ENCODE measurements around the gene SLC11A1.

The SLC11A1 gene

GRCh38 chr2:218343591-218343990 is 38.5 kb upstream of the SLC11A1 start:
- TF ChIP-seq, protein P1, sequence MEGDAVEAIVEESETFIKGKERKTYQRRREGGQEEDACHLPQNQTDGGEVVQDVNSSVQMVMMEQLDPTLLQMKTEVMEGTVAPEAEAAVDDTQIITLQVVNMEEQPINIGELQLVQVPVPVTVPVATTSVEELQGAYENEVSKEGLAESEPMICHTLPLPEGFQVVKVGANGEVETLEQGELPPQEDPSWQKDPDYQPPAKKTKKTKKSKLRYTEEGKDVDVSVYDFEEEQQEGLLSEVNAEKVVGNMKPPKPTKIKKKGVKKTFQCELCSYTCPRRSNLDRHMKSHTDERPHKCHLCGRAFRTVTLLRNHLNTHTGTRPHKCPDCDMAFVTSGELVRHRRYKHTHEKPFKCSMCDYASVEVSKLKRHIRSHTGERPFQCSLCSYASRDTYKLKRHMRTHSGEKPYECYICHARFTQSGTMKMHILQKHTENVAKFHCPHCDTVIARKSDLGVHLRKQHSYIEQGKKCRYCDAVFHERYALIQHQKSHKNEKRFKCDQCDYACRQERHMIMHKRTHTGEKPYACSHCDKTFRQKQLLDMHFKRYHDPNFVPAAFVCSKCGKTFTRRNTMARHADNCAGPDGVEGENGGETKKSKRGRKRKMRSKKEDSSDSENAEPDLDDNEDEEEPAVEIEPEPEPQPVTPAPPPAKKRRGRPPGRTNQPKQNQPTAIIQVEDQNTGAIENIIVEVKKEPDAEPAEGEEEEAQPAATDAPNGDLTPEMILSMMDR (conservative IDR thresholded peaks at IDR 0.05) = no peak
- H3K27ac ChIP-seq = no peak overlapping the region

DNA sequence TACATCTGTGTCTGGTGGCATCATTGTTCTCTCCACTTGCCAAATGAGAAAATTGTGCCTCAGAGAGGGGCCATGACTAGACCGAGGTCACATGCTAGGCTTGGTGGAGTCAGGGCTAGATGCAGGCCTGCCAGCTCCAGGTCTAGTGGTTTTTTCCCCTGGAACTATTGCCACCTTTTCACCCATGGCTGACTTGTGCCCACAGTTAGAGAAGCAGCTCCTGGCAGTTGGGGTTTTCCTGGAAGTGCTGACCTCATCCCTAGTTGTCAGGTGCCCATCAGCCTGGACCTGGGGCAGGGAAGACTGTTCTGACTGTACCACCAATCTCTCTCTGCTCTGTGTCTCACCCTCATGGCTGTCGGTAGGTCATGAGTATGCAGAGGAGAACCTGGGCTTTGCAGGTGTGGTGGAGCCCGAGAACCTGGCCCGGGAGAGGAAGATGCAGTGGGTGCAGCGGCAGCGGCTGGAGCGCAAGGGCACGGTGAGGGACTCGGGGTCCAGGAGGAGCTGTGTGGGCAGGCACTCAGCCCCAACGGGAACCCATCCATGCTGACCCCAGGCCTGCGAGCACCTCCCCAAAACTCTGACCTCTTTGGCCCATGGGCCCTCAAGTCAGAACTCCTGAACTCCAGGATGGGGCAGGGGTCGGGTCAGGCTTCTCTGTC is 37.9 kb upstream of the SLC11A1 start:
- H3K27ac ChIP-seq = no peak overlapping the region
- TF ChIP-seq, protein P1 (conservative IDR thresholded peaks at IDR 0.05) = no peak

DNA sequence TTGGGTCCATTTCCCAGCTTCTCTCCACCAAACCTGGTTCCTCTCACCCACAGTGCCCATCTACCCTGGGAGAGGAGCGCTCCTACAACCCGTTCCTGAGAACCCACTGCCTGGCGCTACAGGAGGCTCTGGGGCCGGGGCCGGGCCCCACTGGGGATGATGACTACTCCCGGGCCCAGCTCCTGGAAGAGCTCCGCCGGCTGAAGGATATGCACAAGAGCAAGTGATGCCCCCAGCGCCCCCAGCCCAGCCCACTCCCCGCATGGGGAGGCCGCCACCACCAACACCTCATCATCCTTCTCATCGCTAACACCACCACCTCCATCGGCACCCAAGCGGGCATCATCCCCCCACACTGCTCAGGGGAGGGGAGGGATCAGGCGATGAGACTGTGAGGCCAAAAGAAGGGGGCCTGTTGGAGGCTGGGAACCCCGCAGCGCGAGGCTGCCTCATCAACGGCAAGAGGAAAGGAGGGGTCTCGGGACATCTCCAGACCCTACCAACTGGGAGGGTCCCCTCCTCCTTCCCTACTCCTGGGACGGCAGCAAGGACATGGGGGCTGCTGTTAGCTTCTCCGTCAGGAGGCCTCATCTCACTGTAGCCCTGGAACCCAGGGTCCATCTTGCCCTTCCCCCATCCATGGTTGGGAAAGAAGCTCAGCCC is 37.2 kb upstream of the SLC11A1 start:
- TF ChIP-seq, protein P1 (conservative IDR thresholded peaks at IDR 0.05) = no peak
- no peak overlapping the region for H3K27ac ChIP-seq

- 0 out of 2 replicates have a peak overlapping the region, but pooled peaks have one; percentile 9 for H3K27ac ChIP-seq
- TF ChIP-seq, protein P1 (conservative IDR thresholded peaks at IDR 0.05) = no peak
Observed at GRCh38 chr2:218345491-218346236, 36.4 kb upstream of the SLC11A1 start.

DNA sequence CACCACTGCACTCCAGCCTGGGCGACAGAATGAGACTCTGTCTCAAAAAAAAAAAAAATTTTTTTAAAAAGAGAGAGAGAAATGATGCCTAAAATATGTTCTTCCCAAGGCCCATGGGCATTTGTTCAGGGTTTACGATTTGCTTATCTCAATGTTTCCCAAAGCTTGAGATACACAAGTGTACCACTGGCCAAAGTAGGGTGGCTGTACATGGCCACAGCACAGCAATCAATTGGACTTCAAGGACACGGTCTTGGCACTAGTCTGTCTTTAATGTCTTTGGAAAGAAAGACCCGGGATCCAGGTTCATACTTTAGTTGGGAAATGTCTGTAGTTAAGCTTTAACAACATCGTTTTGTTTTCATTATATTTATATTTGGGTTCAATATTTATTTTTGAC is 34.9 kb upstream of the SLC11A1 start:
- H3K27ac ChIP-seq = no peak overlapping the region
- TF ChIP-seq, protein P1 (conservative IDR thresholded peaks at IDR 0.05) = no peak

GRCh38 chr2:218354045-218354444 is 28.0 kb upstream of the SLC11A1 start:
- H3K27ac ChIP-seq = no peak overlapping the region
- TF ChIP-seq, protein P1 (conservative IDR thresholded peaks at IDR 0.05) = no peak

- TF ChIP-seq, protein P1 (conservative IDR thresholded peaks at IDR 0.05) = no peak
- no peak overlapping the region for H3K27ac ChIP-seq
Observed at GRCh38 chr2:218354850-218355443, 27.1 kb upstream of the SLC11A1 start.
